Measurements from ENCODE around the gene SLC26A11. TPM values are rescaled to one million over a fixed set of nuclear protein-coding genes. Genes with fewer than 3 reads are reported as not detected.

SLC26A11 gene
- total RNA-seq, 3 donors from 2014 or later: 13.8 to 18.1 (median 14.0) TPM

- H3K36me3 ChIP-seq (ENCODE audit: low read depth): no peaks in the 10 kb centered on the region
- H3K9me3 ChIP-seq: no peaks in the 10 kb centered on the region
- no peak for DNase-seq
- TF ChIP-seq CTCF (IDR thresholded peaks at IDR 0.05): no peak
- no peak overlapping the region for H3K4me3 ChIP-seq
- no peak for ATAC-seq
- no peaks in the 10 kb centered on the region for H3K4me1 ChIP-seq (ENCODE audit: low read depth)
- intact Hi-C loops (cut with DNase I, micrococcal nuclease): no loop called here
These were observed 16.7 kb upstream of the SLC26A11 start for GRCh38 chr17:80203471-80203963.

GRCh38 chr17:80204626-80205468 is 15.4 kb upstream of the SLC26A11 start:
- no peak for ATAC-seq
- Histone ChIP-seq H3K36me3 (ENCODE audit: low read depth) (no peaks in the 10 kb centered on the region), H3K4me1 (ENCODE audit: low read depth) (no peaks in the 10 kb centered on the region), H3K4me3 (no peak overlapping the region), H3K9me3 (no peaks in the 10 kb centered on the region)
- intact Hi-C loops (cut with DNase I, micrococcal nuclease): no loop called here
- no peak for DNase-seq
- TF ChIP-seq CTCF (IDR thresholded peaks at IDR 0.05): no peak

- no peak overlapping the region for H3K4me3 ChIP-seq
- H3K9me3 ChIP-seq: no peaks in the 10 kb centered on the region
- intact Hi-C loops (cut with DNase I, micrococcal nuclease): no loop called here
- DNase-seq: no peak
- ATAC-seq: no peak
- H3K36me3 ChIP-seq (ENCODE audit: low read depth): peaks cover 4% of the 10 kb centered on the region
- TF ChIP-seq CTCF (IDR thresholded peaks at IDR 0.05): no peak
- H3K4me1 ChIP-seq (ENCODE audit: low read depth): no peaks in the 10 kb centered on the region
These were observed 14.4 kb upstream of the SLC26A11 start for GRCh38 chr17:80205811-80206210.

- H3K4me1 ChIP-seq (ENCODE audit: low read depth): no peaks in the 10 kb centered on the region
- no peak for TF ChIP-seq CTCF (IDR thresholded peaks at IDR 0.05)
- no peak for ATAC-seq
- no peaks in the 10 kb centered on the region for H3K9me3 ChIP-seq
- intact Hi-C loops (cut with DNase I, micrococcal nuclease): no loop called here
- no peak for DNase-seq
- H3K36me3 ChIP-seq (ENCODE audit: low read depth): peaks cover 4% of the 10 kb centered on the region
- no peak overlapping the region for H3K4me3 ChIP-seq
These were observed 12.2 kb upstream of the SLC26A11 start for GRCh38 chr17:80208050-80208449.

GRCh38 chr17:80209765-80210164 is 10.5 kb upstream of the SLC26A11 start:
- DNase-seq (no peak), ATAC-seq (no peak)
- Histone ChIP-seq H3K4me3 (no peak overlapping the region), H3K36me3 (ENCODE audit: low read depth) (peaks cover 4% of the 10 kb centered on the region), H3K4me1 (ENCODE audit: low read depth) (no peaks in the 10 kb centered on the region), H3K9me3 (no peaks in the 10 kb centered on the region)
- intact Hi-C loops (cut with DNase I, micrococcal nuclease): no loop called here
- TF ChIP-seq CTCF (IDR thresholded peaks at IDR 0.05): no peak

Data from mucosa of descending colon (tissue), 3 donors.